ENCODE measurements around the gene PLEKHA6. TPM values are rescaled to one million over a fixed set of nuclear protein-coding genes. Genes with fewer than 3 reads are reported as not detected.

The PLEKHA6 gene
- total and polyA plus RNA-seq, 2 of the 8 experiments (the other 6 are each of a cell fraction or from before 2014, with no cell fraction given): 4.8 to 20.2 TPM

GRCh38 chr1:204255225-204255624, 104.5 kb downstream of the PLEKHA6 start:
- Histone ChIP-seq H3K79me1 (ENCODE audit: low read depth, low read length) (no peaks in the 10 kb centered on the region), H2BK120ac (replicated peaks; ENCODE audit: low read depth, low read length) (peak overlapping the region; percentile 36), H3K4ac (replicated peaks; ENCODE audit: insufficient read length, low read depth, low read length) (no peak overlapping the region), H3K23ac (ENCODE audit: insufficient read length) (no peak overlapping the region), H3K4me1 (replicated peaks in 1 of 4; ENCODE audit: control insufficient read depth in 3 of 4, insufficient read depth in 4 of 4, low read length in 3 of 4) (peaks cover 15 to 30% (median 22%) of the 10 kb centered on the region in 4 experiments), H3K9ac (replicated peaks in 1 of 4; ENCODE audit: extremely low read depth in 1 of 4, low read depth in 3 of 4, low read length in 3 of 4) (no peak overlapping the region), H3K4me3 (ENCODE audit: extremely low read depth in 1 of 4, insufficient read depth in 2 of 4, low read depth in 3 of 4, low read length in 4 of 4) (peak overlapping the region in 1 of 4 experiments; percentile 36; a peak in 1 of 8 replicates), H3K4me2 (ENCODE audit: insufficient read depth in 1 of 2, low read depth in 2 of 2, low read length in 2 of 2) (peak overlapping the region; percentile 59 to 61), H2BK15ac (ENCODE audit: low read length) (0 out of 2 replicates have a peak overlapping the region, but pooled peaks have one; percentile 5), H3K9me3 (ENCODE audit: insufficient read depth in 2 of 2, low read depth in 1 of 2, low read length in 1 of 2) (no peaks in the 10 kb centered on the region), H3K56ac (replicated peaks; ENCODE audit: insufficient read length, low read depth, low read length) (no peak overlapping the region), H3K27ac (ENCODE audit: low read depth, low read length) (0 out of 2 replicates have a peak overlapping the region, but pooled peaks have one; percentile 12), H3K18ac (ENCODE audit: extremely low read depth, low read length) (peak overlapping the region; percentile 19; the same call in 1 of the 2 replicates), H4K20me1 (replicated peaks in 1 of 2; ENCODE audit: control insufficient read depth in 1 of 2, insufficient read depth in 2 of 2, low read length in 2 of 2) (no peaks in the 10 kb centered on the region), H4K91ac (replicated peaks; ENCODE audit: insufficient read length, low read length) (peak overlapping the region; percentile 76), H3K27me3 (replicated peaks in 1 of 4; ENCODE audit: control insufficient read depth in 3 of 4, extremely low read depth in 1 of 4, insufficient read depth in 3 of 4, low read length in 3 of 4) (no peaks in the 10 kb centered on the region), H3K79me2 (ENCODE audit: control insufficient read depth in 1 of 2, insufficient read depth in 2 of 2, low read length in 2 of 2) (no peaks in the 10 kb centered on the region), H2AFZ (ENCODE audit: low read length) (no peak overlapping the region), H2BK20ac (ENCODE audit: low read length) (peak overlapping the region; percentile 93; the same call in 1 of the 2 replicates), H2AK5ac (ENCODE audit: low read depth, low read length) (no peak overlapping the region; the same call in 1 of the 2 replicates), H2BK12ac (ENCODE audit: low read depth, low read length) (peak overlapping the region; percentile 95; the same call in 1 of the 2 replicates), H3K14ac (ENCODE audit: insufficient read length) (no peak overlapping the region), H2BK5ac (ENCODE audit: low read depth, low read length) (peak overlapping the region; percentile 93), H4K5ac (ENCODE audit: insufficient read length, low read depth, low read length) (peak overlapping the region; percentile 34), H3K36me3 (ENCODE audit: control insufficient read depth in 2 of 4, insufficient read depth in 4 of 4, low read length in 3 of 4) (peaks cover 0 to 4% (median 0%) of the 10 kb centered on the region in 4 experiments; a peak in 1 of 8 replicates), H3K23me2 (ENCODE audit: low read depth, low read length) (no peaks in the 10 kb centered on the region), H4K8ac (ENCODE audit: extremely low read depth, insufficient read depth, low read length) (no peak overlapping the region)
- WGBS, 2 experiments (ENCODE audit: extremely low coverage in 1 of 2, insufficient coverage in 1 of 2, insufficient read length in 1 of 2, insufficient replicate concordance in 2 of 2, low coverage in 1 of 2, low lambda C conversion rate in 2 of 2, missing lambda C conversion rate in 1 of 2): 13% methylated on average over 5 of the region's 5 CpGs; no CpG with 5 or more reads in 1 of the 2 experiments
- FAIRE-seq (peak; percentile 81), DNase-seq (ENCODE audit: low read depth in 1 of 2, low spot score in 2 of 2) (peak; percentile 31 to 75)
- ChIA-PET POLR2A (ENCODE audit: partially characterized antibody) (interaction anchor here (0.9 to 2.0 kb wide), 6 partner anchors 10 to 153 kb away, joined by 3 to 9 read pairs (median 3); partner anchors contain the start of gene PLEKHA6), CTCF (ENCODE audit: partially characterized antibody) (interaction anchor here (0.7 to 19.1 kb wide), 27 partner anchors 8 to 552 kb away, joined by 3 to 335 read pairs (median 7); partner anchors contain the start of genes GOLT1A, KISS1 and PLEKHA6)
- TF ChIP-seq ASH2L (IDR thresholded peaks at IDR 0.05; ENCODE audit: low read length) (peak; percentile 41), SP1 (IDR thresholded peaks at IDR 0.05; ENCODE audit: low read depth, low read length) (peak; percentile 4; the same call in 1 of the 2 replicates), GABPA (IDR thresholded peaks at IDR 0.05; ENCODE audit: borderline replicate concordance, insufficient read depth, low read length) (no peak), SRF (IDR thresholded peaks at IDR 0.05; ENCODE audit: low read depth, low read length) (no peak), RAD21 (IDR thresholded peaks at IDR 0.05 in 1 of 2, conservative IDR thresholded peaks at IDR 0.05 in 1 of 2; ENCODE audit: low read depth in 2 of 2, low read length in 2 of 2) (no peak), NANOG (IDR thresholded peaks at IDR 0.05; ENCODE audit: insufficient read depth, low read depth, low read length, poor library complexity, severe bottlenecking) (peak; percentile 17), MAFK (IDR thresholded peaks at IDR 0.05; ENCODE audit: low read depth, low read length) (no peak)
